Measurements from ENCODE around the gene BDH1.

Gene BDH1

GRCh38 chr3:197584733-197585132, 29.0 kb upstream of the BDH1 start:
- H2BK120ac ChIP-seq (ENCODE audit: low read depth, low read length): no peak overlapping the region
- no peaks in the 10 kb centered on the region for H3K79me1 ChIP-seq (replicated peaks; ENCODE audit: low read length, poor library complexity, severe bottlenecking)
- H3K9me3 ChIP-seq (ENCODE audit: control insufficient read depth, low read length): no peaks in the 10 kb centered on the region
- H2BK15ac ChIP-seq (ENCODE audit: low read depth, poor library complexity, severe bottlenecking): no peak overlapping the region
- no peak overlapping the region for H3K4ac ChIP-seq (ENCODE audit: low read depth in 1 of 2, low read length in 2 of 2)
- H2AK5ac ChIP-seq (ENCODE audit: low read length, severe bottlenecking): no peak overlapping the region
- H3K9ac ChIP-seq (ENCODE audit: low read length): no peak overlapping the region
- no peaks in the 10 kb centered on the region for H3K36me3 ChIP-seq (ENCODE audit: control insufficient read depth in 1 of 2, insufficient read depth in 2 of 2, low read depth in 1 of 2, low read length in 2 of 2)
- H3K4me3 ChIP-seq (ENCODE audit: insufficient read depth in 1 of 2, low read depth in 1 of 2, low read length in 2 of 2): no peak overlapping the region
- no peak overlapping the region for H2BK12ac ChIP-seq (ENCODE audit: low read length in 2 of 2)
- no peak overlapping the region for H2BK5ac ChIP-seq (ENCODE audit: low read depth, low read length, poor library complexity, severe bottlenecking)
- no peak for DNase-seq
- no peak overlapping the region for H2AFZ ChIP-seq (ENCODE audit: low read depth, low read length)
- H4K8ac ChIP-seq (ENCODE audit: low read length): no peak overlapping the region
- 87% methylated on average over 5 of the region's 5 CpGs for WGBS
- no peak overlapping the region for H3K27ac ChIP-seq (ENCODE audit: low read length, poor library complexity, severe bottlenecking)
- H3K14ac ChIP-seq (ENCODE audit: low read length in 2 of 2): no peak overlapping the region
- H3K18ac ChIP-seq (ENCODE audit: low read depth in 1 of 2, low read length in 2 of 2): no peak overlapping the region
- no peak overlapping the region for H3K4me2 ChIP-seq (ENCODE audit: low read length, poor library complexity, severe bottlenecking)
- H3K23ac ChIP-seq (ENCODE audit: low read length in 2 of 2): no peak overlapping the region
- no peaks in the 10 kb centered on the region for H3K27me3 ChIP-seq (ENCODE audit: control insufficient read depth in 1 of 2, insufficient read depth in 1 of 2, low read length in 2 of 2)
- H3K4me1 ChIP-seq (ENCODE audit: control insufficient read depth, insufficient read depth, low read depth, low read length): no peaks in the 10 kb centered on the region
- H4K91ac ChIP-seq (ENCODE audit: low read length): no peak overlapping the region

DNA sequence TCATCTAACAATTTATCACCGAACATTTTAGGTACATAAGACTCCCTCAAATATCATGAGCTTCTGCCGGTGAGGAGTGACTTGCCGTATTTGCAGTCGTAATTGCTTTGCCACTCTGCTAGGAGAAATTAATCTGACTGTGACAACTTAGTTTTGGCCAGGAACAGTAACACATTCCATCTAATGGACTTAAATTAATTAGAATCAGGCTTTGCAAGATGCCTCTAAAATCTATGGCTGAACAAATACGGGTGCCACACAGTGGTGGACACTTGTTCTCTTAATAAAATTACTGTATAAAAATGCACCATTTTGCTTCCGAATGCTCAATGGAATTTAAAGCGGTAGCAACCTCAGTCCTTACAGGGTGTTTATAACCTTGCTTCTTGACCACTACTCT, 27.6 kb upstream of the BDH1 start:
- Histone ChIP-seq H2AFZ (ENCODE audit: low read depth, low read length) (no peak overlapping the region), H3K27ac (ENCODE audit: low read length, poor library complexity, severe bottlenecking) (no peak overlapping the region), H3K79me1 (replicated peaks; ENCODE audit: low read length, poor library complexity, severe bottlenecking) (no peaks in the 10 kb centered on the region), H3K9me3 (ENCODE audit: control insufficient read depth, low read length) (peaks cover 4% of the 10 kb centered on the region), H3K4me3 (ENCODE audit: insufficient read depth in 1 of 2, low read depth in 1 of 2, low read length in 2 of 2) (no peak overlapping the region), H3K36me3 (ENCODE audit: control insufficient read depth in 1 of 2, insufficient read depth in 2 of 2, low read depth in 1 of 2, low read length in 2 of 2) (no peaks in the 10 kb centered on the region), H2AK5ac (ENCODE audit: low read length, severe bottlenecking) (no peak overlapping the region), H3K27me3 (ENCODE audit: control insufficient read depth in 1 of 2, insufficient read depth in 1 of 2, low read length in 2 of 2) (no peaks in the 10 kb centered on the region), H3K4me2 (ENCODE audit: low read length, poor library complexity, severe bottlenecking) (no peak overlapping the region), H3K4ac (ENCODE audit: low read depth in 1 of 2, low read length in 2 of 2) (no peak overlapping the region), H4K8ac (ENCODE audit: low read length) (no peak overlapping the region), H3K18ac (ENCODE audit: low read depth in 1 of 2, low read length in 2 of 2) (no peak overlapping the region), H2BK120ac (ENCODE audit: low read depth, low read length) (no peak overlapping the region), H3K14ac (ENCODE audit: low read length in 2 of 2) (no peak overlapping the region), H2BK12ac (ENCODE audit: low read length in 2 of 2) (no peak overlapping the region), H2BK5ac (ENCODE audit: low read depth, low read length, poor library complexity, severe bottlenecking) (no peak overlapping the region), H4K91ac (ENCODE audit: low read length) (no peak overlapping the region), H3K23ac (ENCODE audit: low read length in 2 of 2) (no peak overlapping the region), H3K4me1 (ENCODE audit: control insufficient read depth, insufficient read depth, low read depth, low read length) (no peaks in the 10 kb centered on the region), H2BK15ac (ENCODE audit: low read depth, poor library complexity, severe bottlenecking) (no peak overlapping the region), H3K9ac (ENCODE audit: low read length) (no peak overlapping the region)
- DNase-seq: no peak
- WGBS: 96% methylated on average over 7 of the region's 7 CpGs

- H3K14ac ChIP-seq (ENCODE audit: low read length in 2 of 2): no peak overlapping the region
- peaks cover 2 to 3% of the 10 kb centered on the region in 2 experiments for H3K27me3 ChIP-seq (ENCODE audit: control insufficient read depth in 1 of 2, insufficient read depth in 1 of 2, low read length in 2 of 2)
- H4K8ac ChIP-seq (ENCODE audit: low read length): no peak overlapping the region
- H4K91ac ChIP-seq (ENCODE audit: low read length): no peak overlapping the region
- no peak overlapping the region for H3K4ac ChIP-seq (ENCODE audit: low read depth in 1 of 2, low read length in 2 of 2)
- H3K9ac ChIP-seq (ENCODE audit: low read length): no peak overlapping the region
- H3K79me1 ChIP-seq (replicated peaks; ENCODE audit: low read length, poor library complexity, severe bottlenecking): no peaks in the 10 kb centered on the region
- no peak overlapping the region for H3K27ac ChIP-seq (ENCODE audit: low read length, poor library complexity, severe bottlenecking)
- no peak overlapping the region for H3K23ac ChIP-seq (ENCODE audit: low read length in 2 of 2)
- 76% methylated on average over 7 of the region's 9 CpGs for WGBS
- no peak overlapping the region for H3K4me2 ChIP-seq (ENCODE audit: low read length, poor library complexity, severe bottlenecking)
- H2BK5ac ChIP-seq (ENCODE audit: low read depth, low read length, poor library complexity, severe bottlenecking): no peak overlapping the region
- H3K9me3 ChIP-seq (ENCODE audit: control insufficient read depth, low read length): peaks cover 4% of the 10 kb centered on the region
- no peak overlapping the region for H2AK5ac ChIP-seq (ENCODE audit: low read length, severe bottlenecking)
- H2BK120ac ChIP-seq (ENCODE audit: low read depth, low read length): no peak overlapping the region
- H3K4me1 ChIP-seq (ENCODE audit: control insufficient read depth, insufficient read depth, low read depth, low read length): no peaks in the 10 kb centered on the region
- no peak overlapping the region for H2BK12ac ChIP-seq (ENCODE audit: low read length in 2 of 2)
- H2BK15ac ChIP-seq (ENCODE audit: low read depth, poor library complexity, severe bottlenecking): no peak overlapping the region
- no peak for DNase-seq
- H2AFZ ChIP-seq (ENCODE audit: low read depth, low read length): no peak overlapping the region
- H3K36me3 ChIP-seq (ENCODE audit: control insufficient read depth in 1 of 2, insufficient read depth in 2 of 2, low read depth in 1 of 2, low read length in 2 of 2): no peaks in the 10 kb centered on the region
- H3K4me3 ChIP-seq (ENCODE audit: insufficient read depth in 1 of 2, low read depth in 1 of 2, low read length in 2 of 2): no peak overlapping the region
- no peak overlapping the region for H3K18ac ChIP-seq (ENCODE audit: low read depth in 1 of 2, low read length in 2 of 2)
Measured at GRCh38 chr3:197580253-197580691, 24.5 kb upstream of the BDH1 start.

- Histone ChIP-seq H3K18ac (ENCODE audit: low read depth in 1 of 2, low read length in 2 of 2) (no peak overlapping the region), H3K79me1 (replicated peaks; ENCODE audit: low read length, poor library complexity, severe bottlenecking) (no peaks in the 10 kb centered on the region), H2BK120ac (ENCODE audit: low read depth, low read length) (no peak overlapping the region)
Measured at GRCh38 chr3:197578376-197578775, 22.6 kb upstream of the BDH1 start.

More at GRCh38 chr3:197578376-197578775, 22.6 kb upstream of the BDH1 start:
- H3K27ac ChIP-seq (ENCODE audit: low read length, poor library complexity, severe bottlenecking): no peak overlapping the region
- 93% methylated on average over 5 of the region's 6 CpGs for WGBS
- H3K27me3 ChIP-seq (ENCODE audit: control insufficient read depth in 1 of 2, insufficient read depth in 1 of 2, low read length in 2 of 2): peaks cover 4 to 18% of the 10 kb centered on the region in 2 experiments
- H3K36me3 ChIP-seq (ENCODE audit: control insufficient read depth in 1 of 2, insufficient read depth in 2 of 2, low read depth in 1 of 2, low read length in 2 of 2): no peaks in the 10 kb centered on the region
- H4K8ac ChIP-seq (ENCODE audit: low read length): no peak overlapping the region
- H3K9me3 ChIP-seq (ENCODE audit: control insufficient read depth, low read length): peaks cover 4% of the 10 kb centered on the region
- no peaks in the 10 kb centered on the region for H3K4me1 ChIP-seq (ENCODE audit: control insufficient read depth, insufficient read depth, low read depth, low read length)
- H3K14ac ChIP-seq (ENCODE audit: low read length in 2 of 2): no peak overlapping the region
- no peak overlapping the region for H3K23ac ChIP-seq (ENCODE audit: low read length in 2 of 2)
- H2AK5ac ChIP-seq (ENCODE audit: low read length, severe bottlenecking): no peak overlapping the region
- H4K91ac ChIP-seq (ENCODE audit: low read length): no peak overlapping the region
- H2BK5ac ChIP-seq (ENCODE audit: low read depth, low read length, poor library complexity, severe bottlenecking): no peak overlapping the region
- H2BK12ac ChIP-seq (ENCODE audit: low read length in 2 of 2): no peak overlapping the region
- no peak overlapping the region for H3K4me2 ChIP-seq (ENCODE audit: low read length, poor library complexity, severe bottlenecking)
- no peak overlapping the region for H3K4me3 ChIP-seq (ENCODE audit: insufficient read depth in 1 of 2, low read depth in 1 of 2, low read length in 2 of 2)
- no peak overlapping the region for H3K9ac ChIP-seq (ENCODE audit: low read length)
- H2BK15ac ChIP-seq (ENCODE audit: low read depth, poor library complexity, severe bottlenecking): no peak overlapping the region
- DNase-seq: no peak
- no peak overlapping the region for H3K4ac ChIP-seq (ENCODE audit: low read depth in 1 of 2, low read length in 2 of 2)
- H2AFZ ChIP-seq (ENCODE audit: low read depth, low read length): no peak overlapping the region
